GM12878 (cell line): Measurements from ENCODE around the gene PRUNE2. TPM values are rescaled to one million over a fixed set of nuclear protein-coding genes. Genes with fewer than 3 reads are reported as not detected.

Source experiments
- ATAC-seq: fragments of 200-7000 bp; cut with Tn5 transposase; 3 replicates; pipeline ENCODE4 v1.9.1; 2020; ENCODE audit warnings: mild to moderate bottlenecking, moderate library complexity
- BruUV-seq: library from RNA; stranded (reverse); fragments of 400-500 nt; replicated peaks from 2 replicates; lab custom pipeline; 2021; lab: Mats Ljungman, UMichigan
- CTCF ChIA-PET: fragments of 300-600 bp; sonication (Branson Sonifier 250); formaldehyde crosslinking; extraction: SDS; loops from one replicate; lab custom pipeline; 2021; ENCODE audit warnings: inconsistent platforms; lab: Yijun Ruan, JAX
- POLR2A ChIA-PET: fragments of 350-600 bp; formaldehyde crosslinking; extraction: SDS; loops from one replicate; lab custom pipeline; 2021; ENCODE audit warnings: inconsistent platforms; lab: Charles Lee
- RAD21 ChIA-PET: fragments of 300-600 bp; sonication (Branson Sonifier 250); formaldehyde crosslinking; loops from one replicate; lab custom pipeline; 2023; ENCODE audit warnings: antibody characterized with exemption; ENCODE audit not compliant: unreplicated experiment; lab: Charles Lee
- SMC1A ChIA-PET: fragments of 300-600 bp; sonication (Branson Sonifier 250); formaldehyde crosslinking; loops from one replicate; lab custom pipeline; 2023; ENCODE audit not compliant: unreplicated experiment, uncharacterized antibody; lab: Charles Lee
- DNase-seq: peaks from one replicate; pipeline ENCODE4 v3.0.0-alpha.2; 2011; ENCODE audit warnings: low read depth, low spot score
- FAIRE-seq: peaks from 3 replicates; lab custom pipeline; 2011; peaks lifted over from hg19 to GRCh38; lab: Jason Lieb, UNC
- H2AFZ ChIP-seq: 2 replicates; pipeline ENCODE4 v1.6.0; 2011; ENCODE audit warnings: low read depth, low read length, control low read depth; ENCODE audit not compliant: control insufficient read depth
- H3K27ac ChIP-seq: 2 replicates; pipeline ENCODE4 v1.5.1; 2011; ENCODE audit warnings: control low read depth; ENCODE audit not compliant: control insufficient read depth, insufficient read depth
- H3K27me3 ChIP-seq, 2 experiments: replicated peaks in 1 of 2; 2 replicates each; pipeline versions ENCODE4 v1.6.0 to v1.6.1; 2011; ENCODE audit warnings: low read length in 1 of 2; ENCODE audit not compliant: control insufficient read depth in 2 of 2, insufficient read depth in 2 of 2
- H3K36me3 ChIP-seq, 2 experiments: 2 replicates each; pipeline ENCODE4 v1.5.1; 2011; ENCODE audit warnings: low read length in 1 of 2; ENCODE audit not compliant: control insufficient read depth in 2 of 2, insufficient read depth in 2 of 2
- H3K4me1 ChIP-seq: 2 replicates; pipeline ENCODE4 v1.6.1; 2011; ENCODE audit warnings: mild to moderate bottlenecking, low read length, moderate library complexity, mixed read lengths; ENCODE audit not compliant: control insufficient read depth, insufficient read depth
- H3K4me2 ChIP-seq: 2 replicates; pipeline ENCODE4 v1.6.0; 2011; ENCODE audit warnings: control low read depth; ENCODE audit not compliant: control insufficient read depth, insufficient read depth
- H3K4me3 ChIP-seq: fragments of 200-600 bp; sonication (generic); 2 replicates; pipeline ENCODE4 v1.5.1; 2016
- H3K79me2 ChIP-seq: 2 replicates; pipeline ENCODE4 v1.6.0; 2011; ENCODE audit warnings: low read length; ENCODE audit not compliant: control insufficient read depth, insufficient read depth
- H3K9ac ChIP-seq: 2 replicates; pipeline ENCODE4 v1.8.0; 2011; ENCODE audit warnings: low read length, control low read depth, mixed read lengths; ENCODE audit not compliant: control insufficient read depth, insufficient read depth
- H3K9me3 ChIP-seq: replicated peaks from 3 replicates; pipeline ENCODE4 v1.5.1; 2011; ENCODE audit warnings: mild to moderate bottlenecking, low read length; ENCODE audit not compliant: control insufficient read depth, insufficient read depth
- H4K20me1 ChIP-seq: 2 replicates; pipeline ENCODE4 v1.6.0; 2011; ENCODE audit not compliant: control insufficient read depth, insufficient read depth
- GABPA ChIP-seq: IDR thresholded peaks from 2 replicates; pipeline ENCODE4 v1.6.1; 2014; ENCODE audit warnings: antibody characterized with exemption, low read depth, mild to moderate bottlenecking, inconsistent platforms
- SRF ChIP-seq, 2 experiments: IDR thresholded peaks; 2 replicates each; pipeline ENCODE4 v1.6.1; 2011; ENCODE audit warnings: low read depth in 2 of 2, low read length in 2 of 2, mild to moderate bottlenecking in 1 of 2, moderate library complexity in 1 of 2
- ZNF687 ChIP-seq: fragments of 450-650 bp; IDR thresholded peaks from 2 replicates; pipeline ENCODE4 v1.6.1; 2017; ENCODE audit warnings: mild to moderate bottlenecking, moderate library complexity
- WGBS: methylation state at CpG from one replicate; pipeline ENCODE4 v1.1.6; 2016; ENCODE audit warnings: low lambda C conversion rate; ENCODE audit not compliant: insufficient replicate concordance, insufficient coverage; ENCODE audit errors: missing lambda C conversion rate; 5-methylcytosine and 5-hydroxymethylcytosine counted together
- in situ Hi-C: fragments of 300-500 bp; cut with MboI; formaldehyde crosslinking; loops from 9 replicates; pipeline ENCODE4 v1.14.3; 2018; ENCODE audit warnings: mixed read lengths
- intact Hi-C: fragments of 100-400 bp; cut with micrococcal nuclease; formaldehyde crosslinking; loops from one replicate; pipeline ENCODE4 v1.14.2; 2022; ENCODE audit not compliant: unreplicated experiment
- polyA plus RNA-seq, 11 experiments: library from polyadenylated mRNA; depleted of rRNA in 4 of 11; unstranded in 6 of 11; stranded (reverse) in 5 of 11; fragments of >200 nt; fragmentation: Nextera tagmentation in 4 of 11; fragmentation: Illumina TruSeq in 1 of 11; extraction: Ambion mirVana in 4 of 11; extraction: Trizol in 1 of 11; gene quantifications; 1 replicate in 1 of 11; 2 replicates in 10 of 11; pipeline versions ENCODE4 v1.2.1 to v1.2.3, GENCODE V29; 2011 to 2016; ENCODE audit warnings: inconsistent platforms in 2 of 11, missing spikeins in 2 of 11, low read depth in 1 of 11
- total RNA-seq, 4 experiments: library from RNA; depleted of rRNA in 3 of 4; stranded (reverse); fragments of >200 nt in 3 of 4; fragmentation: Illumina TruSeq in 1 of 4; extraction: Trizol in 1 of 4; gene quantifications; 2 replicates each; pipeline versions ENCODE4 v1.2.1 to v1.2.3, GENCODE V29; 2013 to 2021

Gene PRUNE2
- total and polyA plus RNA-seq, 10 of the 15 experiments (the other 5 are each of a cell fraction or from before 2014, with no cell fraction given), result 0.07 to 0.63 (median 0.25) TPM

DNA sequence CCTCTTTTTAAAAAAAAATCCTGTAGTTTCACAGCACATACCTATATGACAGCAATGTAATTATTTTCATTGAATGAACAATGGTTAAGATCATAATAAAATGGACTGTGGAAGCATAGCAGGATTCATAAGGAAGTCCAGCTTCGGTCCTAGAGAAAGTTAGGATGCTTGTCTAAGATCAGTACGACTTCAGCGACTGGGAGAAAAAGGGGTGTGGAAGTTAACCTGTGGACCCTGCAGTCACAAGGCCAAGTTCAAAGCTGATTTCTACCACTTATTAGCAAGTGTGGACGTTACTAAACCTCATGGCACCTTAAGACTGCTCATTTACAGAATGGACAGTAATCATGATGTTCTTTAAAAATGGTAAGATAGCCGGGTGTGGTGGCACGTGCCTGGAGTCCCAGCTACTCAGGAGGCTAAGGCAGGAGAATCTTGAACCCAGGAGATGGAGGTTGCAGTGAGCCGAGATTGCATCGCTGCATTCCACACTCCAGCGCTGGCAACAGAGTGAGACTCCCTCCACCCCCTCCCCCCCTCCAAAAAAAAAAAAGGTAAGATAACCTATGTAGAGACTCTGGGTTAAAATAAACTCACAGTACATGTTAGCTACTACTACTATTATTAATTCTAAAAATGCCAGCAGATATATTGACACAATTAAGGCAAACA is 213.3 kb downstream of the PRUNE2 start:
- CTCF ChIA-PET, result no interaction called here
- SMC1A ChIA-PET, result no interaction called here
- intact Hi-C loops, result no loop called here

More for the DNA sequence above, 213.3 kb downstream of the PRUNE2 start:
- H3K4me2 ChIP-seq, result no peak overlapping the region
- in situ Hi-C loops, result no loop called here
- no peak overlapping the region for H3K4me3 ChIP-seq
- TF ChIP-seq GABPA (no peak), ZNF687 (no peak), SRF (IDR thresholded peaks at IDR 0.05; ENCODE audit: low read depth in 2 of 2, low read length in 2 of 2) (no peak)
- ATAC-seq (no peak), DNase-seq (no peak), FAIRE-seq (no peak)
- no peaks in the 10 kb centered on the region for H3K9me3 ChIP-seq
- H3K79me2 ChIP-seq, result no peaks in the 10 kb centered on the region
- BruUV-seq, result no TSS peak
- POLR2A ChIA-PET, result no interaction called here
- H2AFZ ChIP-seq, result no peak overlapping the region
- peaks cover 2 to 15% of the 10 kb centered on the region in 2 experiments; a peak in 3 of 4 replicates for H3K27me3 ChIP-seq
- H4K20me1 ChIP-seq, result no peaks in the 10 kb centered on the region; the same call in 1 of the 2 replicates
- no peaks in the 10 kb centered on the region for H3K4me1 ChIP-seq
- no peaks in the 10 kb centered on the region for H3K36me3 ChIP-seq
- H3K27ac ChIP-seq, result no peak overlapping the region
- WGBS, result 46% methylated on average over 9 of the region's 9 CpGs
- RAD21 ChIA-PET, result no interaction called here
- no peak overlapping the region for H3K9ac ChIP-seq
